ENCODE results near the gene ATP9B. TPM values are rescaled to one million over a fixed set of nuclear protein-coding genes. Genes with fewer than 3 reads are reported as not detected.

ATP9B gene
- total RNA-seq, 1 experiment from 2014 or later: 17.8 TPM

DNA sequence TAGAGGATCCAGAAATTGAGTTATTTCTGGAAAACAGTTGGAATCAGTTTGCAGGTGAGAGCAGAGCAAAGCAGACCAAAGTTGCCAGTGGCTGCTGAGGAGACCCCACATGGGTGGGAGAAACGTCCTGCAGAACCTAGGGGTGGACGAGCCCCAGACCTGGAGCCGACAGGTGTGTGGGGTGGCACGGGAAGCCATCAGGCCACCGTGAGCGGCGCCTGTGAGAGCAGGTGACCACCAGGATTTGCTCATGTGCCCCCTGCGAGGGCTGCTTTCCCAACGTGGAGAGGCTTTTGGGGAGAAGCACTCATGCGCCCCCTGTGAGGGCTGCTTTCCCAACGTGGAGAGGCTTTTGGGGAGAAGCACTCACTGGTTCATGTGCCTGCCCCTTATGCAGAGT lies 209.7 kb downstream of the ATP9B start:
- no TSS peak for BruUV-seq (replicated peaks)

DNA sequence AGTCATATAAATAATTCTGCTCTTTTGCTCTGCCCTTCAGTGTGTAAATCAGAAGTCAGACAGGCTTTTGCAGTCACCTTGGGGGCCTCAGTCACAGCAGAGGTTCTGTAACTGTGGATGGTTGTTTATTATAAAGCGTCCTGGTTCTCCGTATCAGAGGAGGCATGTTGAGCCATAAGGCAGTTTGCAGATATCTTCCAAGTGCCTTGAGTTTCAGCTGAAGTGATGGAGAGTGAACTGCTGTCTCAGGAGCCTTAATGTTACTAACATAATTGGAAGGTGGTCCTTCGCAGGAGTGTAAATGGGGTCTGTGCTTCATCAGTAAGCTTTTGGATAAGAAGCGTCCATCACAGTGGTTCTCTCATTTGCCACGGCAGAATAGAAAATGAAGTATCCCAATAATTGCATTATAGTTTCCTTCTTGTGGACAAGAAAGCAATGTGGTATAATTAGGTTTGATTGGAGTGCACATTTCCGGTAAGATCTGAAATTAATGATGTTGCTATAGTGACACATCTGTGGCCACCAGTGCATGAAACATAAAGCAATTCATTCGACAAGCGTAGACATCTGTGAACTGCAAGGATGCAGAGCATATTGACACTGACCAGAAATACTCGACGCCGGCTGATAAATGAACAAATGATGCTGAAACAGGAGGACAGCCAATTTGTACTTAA lies 214.1 kb downstream of the ATP9B start:
- no peak overlapping the region for H2AFZ ChIP-seq (ENCODE audit: low read depth, low read length, poor library complexity, severe bottlenecking)
- ChIA-PET RAD21 (ENCODE audit: low non-redundant PET in 1 of 2, low total read pairs in 2 of 2, uncharacterized antibody in 2 of 2, unreplicated experiment in 2 of 2) (no interaction called here), CTCF (no interaction called here), POLR2A (no interaction called here)
- ATAC-seq (no peak), DNase-seq (ENCODE audit: low read depth, low spot score) (no peak)
- H3K9me3 ChIP-seq (ENCODE audit: control insufficient read depth in 1 of 2, insufficient read depth in 1 of 2, low read depth in 1 of 2, low read length in 2 of 2): no peaks in the 10 kb centered on the region
- H4K20me1 ChIP-seq (ENCODE audit: insufficient read depth): no peaks in the 10 kb centered on the region
- H3K4me2 ChIP-seq (ENCODE audit: low read length): no peak overlapping the region
- no peaks in the 10 kb centered on the region for H3K36me3 ChIP-seq (ENCODE audit: control insufficient read depth in 1 of 2, insufficient read depth in 2 of 2, low read length in 2 of 2)
- no peaks in the 10 kb centered on the region for H3K27me3 ChIP-seq (ENCODE audit: insufficient read depth, low read length)
- H3K4me1 ChIP-seq (ENCODE audit: control insufficient read depth in 1 of 2, insufficient read depth in 2 of 2, low read length in 2 of 2): no peaks in the 10 kb centered on the region
- no peak overlapping the region for H3K4me3 ChIP-seq (replicated peaks in 1 of 2; ENCODE audit: low read depth in 1 of 2, low read length in 2 of 2)
- H3K79me2 ChIP-seq (ENCODE audit: insufficient read depth, low read length): no peaks in the 10 kb centered on the region
- no TSS peak for BruUV-seq (replicated peaks)
- H3K9me2 ChIP-seq (ENCODE audit: insufficient read depth): no peaks in the 10 kb centered on the region
- H3K27ac ChIP-seq (ENCODE audit: low read depth, low read length): no peak overlapping the region
- intact Hi-C loops (cut with micrococcal nuclease): no loop called here
- H3K9ac ChIP-seq (ENCODE audit: low read length): no peak overlapping the region
- TF ChIP-seq SIN3A (IDR thresholded peaks at IDR 0.05; ENCODE audit: low read depth) (no peak), EGR1 (IDR thresholded peaks at IDR 0.05; ENCODE audit: low read depth) (no peak), EZH2 (IDR thresholded peaks at IDR 0.05) (no peak), ELF1 (IDR thresholded peaks at IDR 0.05; ENCODE audit: borderline replicate concordance, low read depth) (no peak), ZFX (IDR thresholded peaks at IDR 0.05) (no peak), FOSL1 (IDR thresholded peaks at IDR 0.05; ENCODE audit: low read depth) (no peak), JUND (IDR thresholded peaks at IDR 0.05) (no peak), CEBPB (IDR thresholded peaks at IDR 0.05; ENCODE audit: low read depth) (no peak), SP1 (IDR thresholded peaks at IDR 0.05; ENCODE audit: low read depth) (no peak)
- TF ChIP-seq, protein P1, sequence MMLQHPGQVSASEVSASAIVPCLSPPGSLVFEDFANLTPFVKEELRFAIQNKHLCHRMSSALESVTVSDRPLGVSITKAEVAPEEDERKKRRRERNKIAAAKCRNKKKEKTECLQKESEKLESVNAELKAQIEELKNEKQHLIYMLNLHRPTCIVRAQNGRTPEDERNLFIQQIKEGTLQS (IDR thresholded peaks at IDR 0.05): no peak
- TF ChIP-seq, protein P2, sequence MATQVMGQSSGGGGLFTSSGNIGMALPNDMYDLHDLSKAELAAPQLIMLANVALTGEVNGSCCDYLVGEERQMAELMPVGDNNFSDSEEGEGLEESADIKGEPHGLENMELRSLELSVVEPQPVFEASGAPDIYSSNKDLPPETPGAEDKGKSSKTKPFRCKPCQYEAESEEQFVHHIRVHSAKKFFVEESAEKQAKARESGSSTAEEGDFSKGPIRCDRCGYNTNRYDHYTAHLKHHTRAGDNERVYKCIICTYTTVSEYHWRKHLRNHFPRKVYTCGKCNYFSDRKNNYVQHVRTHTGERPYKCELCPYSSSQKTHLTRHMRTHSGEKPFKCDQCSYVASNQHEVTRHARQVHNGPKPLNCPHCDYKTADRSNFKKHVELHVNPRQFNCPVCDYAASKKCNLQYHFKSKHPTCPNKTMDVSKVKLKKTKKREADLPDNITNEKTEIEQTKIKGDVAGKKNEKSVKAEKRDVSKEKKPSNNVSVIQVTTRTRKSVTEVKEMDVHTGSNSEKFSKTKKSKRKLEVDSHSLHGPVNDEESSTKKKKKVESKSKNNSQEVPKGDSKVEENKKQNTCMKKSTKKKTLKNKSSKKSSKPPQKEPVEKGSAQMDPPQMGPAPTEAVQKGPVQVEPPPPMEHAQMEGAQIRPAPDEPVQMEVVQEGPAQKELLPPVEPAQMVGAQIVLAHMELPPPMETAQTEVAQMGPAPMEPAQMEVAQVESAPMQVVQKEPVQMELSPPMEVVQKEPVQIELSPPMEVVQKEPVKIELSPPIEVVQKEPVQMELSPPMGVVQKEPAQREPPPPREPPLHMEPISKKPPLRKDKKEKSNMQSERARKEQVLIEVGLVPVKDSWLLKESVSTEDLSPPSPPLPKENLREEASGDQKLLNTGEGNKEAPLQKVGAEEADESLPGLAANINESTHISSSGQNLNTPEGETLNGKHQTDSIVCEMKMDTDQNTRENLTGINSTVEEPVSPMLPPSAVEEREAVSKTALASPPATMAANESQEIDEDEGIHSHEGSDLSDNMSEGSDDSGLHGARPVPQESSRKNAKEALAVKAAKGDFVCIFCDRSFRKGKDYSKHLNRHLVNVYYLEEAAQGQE (IDR thresholded peaks at IDR 0.05; ENCODE audit: low read depth): no peak

More for the DNA sequence above, 209.7 kb downstream of the ATP9B start:
- H3K9me2 ChIP-seq (ENCODE audit: insufficient read depth): no peaks in the 10 kb centered on the region
- no peaks in the 10 kb centered on the region for H3K36me3 ChIP-seq (ENCODE audit: control insufficient read depth in 1 of 2, insufficient read depth in 2 of 2, low read length in 2 of 2)
- no peak overlapping the region for H3K4me3 ChIP-seq (replicated peaks in 1 of 2; ENCODE audit: low read depth in 1 of 2, low read length in 2 of 2)
- H3K4me2 ChIP-seq (ENCODE audit: low read length): no peak overlapping the region
- no peaks in the 10 kb centered on the region for H3K4me1 ChIP-seq (ENCODE audit: control insufficient read depth in 1 of 2, insufficient read depth in 2 of 2, low read length in 2 of 2)
- DNase-seq (ENCODE audit: low read depth, low spot score) (no peak), ATAC-seq (no peak)
- ChIA-PET CTCF (no interaction called here), RAD21 (ENCODE audit: low non-redundant PET in 1 of 2, low total read pairs in 2 of 2, uncharacterized antibody in 2 of 2, unreplicated experiment in 2 of 2) (no interaction called here), POLR2A (no interaction called here)
- no peaks in the 10 kb centered on the region for H4K20me1 ChIP-seq (ENCODE audit: insufficient read depth)
- H3K79me2 ChIP-seq (ENCODE audit: insufficient read depth, low read length): no peaks in the 10 kb centered on the region
- intact Hi-C loops (cut with micrococcal nuclease): no loop called here
- H3K9ac ChIP-seq (ENCODE audit: low read length): no peak overlapping the region
- no peaks in the 10 kb centered on the region for H3K27me3 ChIP-seq (ENCODE audit: insufficient read depth, low read length)
- TF ChIP-seq EGR1 (IDR thresholded peaks at IDR 0.05; ENCODE audit: low read depth): no peak
- TF ChIP-seq CEBPB (IDR thresholded peaks at IDR 0.05; ENCODE audit: low read depth): no peak
- no peak for TF ChIP-seq ZFX (IDR thresholded peaks at IDR 0.05)
- no peak for TF ChIP-seq YY1 (IDR thresholded peaks at IDR 0.05; ENCODE audit: extremely low read depth, insufficient replicate concordance, low read depth, low read length)
- no peak for TF ChIP-seq RAD21 (IDR thresholded peaks at IDR 0.05; ENCODE audit: low read depth)
- TF ChIP-seq TCF7L2 (IDR thresholded peaks at IDR 0.05; ENCODE audit: borderline replicate concordance, extremely low read depth, insufficient read depth, insufficient read length): no peak
- no peak for TF ChIP-seq EZH2phosphoT487 (IDR thresholded peaks at IDR 0.05; ENCODE audit: borderline replicate concordance)
- TF ChIP-seq CBX3 (IDR thresholded peaks at IDR 0.05; ENCODE audit: low read depth): no peak
- TF ChIP-seq SP1 (IDR thresholded peaks at IDR 0.05; ENCODE audit: low read depth): no peak
- TF ChIP-seq POLR2AphosphoS5 (IDR thresholded peaks at IDR 0.05; ENCODE audit: low read depth, low read length): no peak
- TF ChIP-seq, protein P3, sequence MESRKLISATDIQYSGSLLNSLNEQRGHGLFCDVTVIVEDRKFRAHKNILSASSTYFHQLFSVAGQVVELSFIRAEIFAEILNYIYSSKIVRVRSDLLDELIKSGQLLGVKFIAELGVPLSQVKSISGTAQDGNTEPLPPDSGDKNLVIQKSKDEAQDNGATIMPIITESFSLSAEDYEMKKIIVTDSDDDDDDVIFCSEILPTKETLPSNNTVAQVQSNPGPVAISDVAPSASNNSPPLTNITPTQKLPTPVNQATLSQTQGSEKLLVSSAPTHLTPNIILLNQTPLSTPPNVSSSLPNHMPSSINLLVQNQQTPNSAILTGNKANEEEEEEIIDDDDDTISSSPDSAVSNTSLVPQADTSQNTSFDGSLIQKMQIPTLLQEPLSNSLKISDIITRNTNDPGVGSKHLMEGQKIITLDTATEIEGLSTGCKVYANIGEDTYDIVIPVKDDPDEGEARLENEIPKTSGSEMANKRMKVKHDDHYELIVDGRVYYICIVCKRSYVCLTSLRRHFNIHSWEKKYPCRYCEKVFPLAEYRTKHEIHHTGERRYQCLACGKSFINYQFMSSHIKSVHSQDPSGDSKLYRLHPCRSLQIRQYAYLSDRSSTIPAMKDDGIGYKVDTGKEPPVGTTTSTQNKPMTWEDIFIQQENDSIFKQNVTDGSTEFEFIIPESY (IDR thresholded peaks at IDR 0.05; ENCODE audit: extremely low read depth, insufficient replicate concordance, low read length): no peak
- no peak for TF ChIP-seq SIN3A (IDR thresholded peaks at IDR 0.05; ENCODE audit: low read depth)
- H2AFZ ChIP-seq (ENCODE audit: low read depth, low read length, poor library complexity, severe bottlenecking): no peak overlapping the region
- no peak overlapping the region for H3K27ac ChIP-seq (ENCODE audit: low read depth, low read length)
- H3K9me3 ChIP-seq (ENCODE audit: control insufficient read depth in 1 of 2, insufficient read depth in 1 of 2, low read depth in 1 of 2, low read length in 2 of 2): no peaks in the 10 kb centered on the region

Measured in HCT116 (cell line).